ENCODE data around the gene PTPRT. TPM values are rescaled to one million over a fixed set of nuclear protein-coding genes. Genes with fewer than 3 reads are reported as not detected.

The PTPRT gene
- total RNA-seq, 1 experiment from 2014 or later, result 0.13 TPM

GRCh38 chr20:42267793-42268384, 921.8 kb downstream of the PTPRT start:
- no peak overlapping the region for H3K27ac ChIP-seq (ENCODE audit: insufficient read length, low read depth, low read length)
- no peaks in the 10 kb centered on the region for H3K27me3 ChIP-seq (ENCODE audit: insufficient read depth, low read length)
- no peak overlapping the region for H2BK15ac ChIP-seq (ENCODE audit: low read depth, low read length)
- no peaks in the 10 kb centered on the region for H3K23me2 ChIP-seq (ENCODE audit: insufficient read length, low read depth, low read length, poor library complexity, severe bottlenecking)
- H3K9ac ChIP-seq (ENCODE audit: extremely low read depth, insufficient read length, low read length), result no peak overlapping the region
- H2AK5ac ChIP-seq (ENCODE audit: insufficient read length, low read length), result no peak overlapping the region
- H2BK5ac ChIP-seq (ENCODE audit: insufficient read length, low read length), result no peak overlapping the region
- H3K14ac ChIP-seq (ENCODE audit: insufficient read depth, low read length), result no peak overlapping the region
- no peak overlapping the region for H2BK12ac ChIP-seq (ENCODE audit: insufficient read length, low read depth, low read length)
- no peak for TF ChIP-seq CTCF (conservative IDR thresholded peaks at IDR 0.05)
- H2BK20ac ChIP-seq (ENCODE audit: low read depth, low read length, poor library complexity, severe bottlenecking), result no peak overlapping the region
- H3K9me3 ChIP-seq (ENCODE audit: control insufficient read depth, low read depth, low read length), result no peaks in the 10 kb centered on the region
- no peak overlapping the region for H2BK120ac ChIP-seq (ENCODE audit: low read depth, low read length, poor library complexity, severe bottlenecking)
- no peaks in the 10 kb centered on the region for H3K36me3 Mint-ChIP-seq (ENCODE audit: insufficient read depth in 1 of 3, low read depth in 3 of 3)
- no peak overlapping the region for H3K23ac ChIP-seq (ENCODE audit: insufficient read length, low read depth, low read length)
- H3K4me1 Mint-ChIP-seq, result peaks cover 7 to 8% of the 10 kb centered on the region in 2 experiments
- no peak overlapping the region for H4K8ac ChIP-seq (replicated peaks; ENCODE audit: insufficient read length, low read depth, low read length)
- H4K5ac ChIP-seq (ENCODE audit: insufficient read length, low read depth, low read length), result no peak overlapping the region
- WGBS (ENCODE audit: extremely low coverage, insufficient read length, low lambda C conversion rate), result no CpG with 5 or more reads among the region's 4 CpGs
- no peak overlapping the region for H3K4me2 ChIP-seq (ENCODE audit: insufficient read depth, insufficient read length, low read length)
- no peak overlapping the region for H3T11ph ChIP-seq (ENCODE audit: low read length)
- DNase-seq, result no peak
- no peaks in the 10 kb centered on the region for H3K79me1 ChIP-seq (ENCODE audit: insufficient read depth, low read depth, low read length, poor library complexity, severe bottlenecking)
- no peaks in the 10 kb centered on the region for H3K79me2 ChIP-seq (ENCODE audit: insufficient read depth, low read length)
- no peak overlapping the region for H4K91ac ChIP-seq (ENCODE audit: insufficient read length, low read depth, low read length)
- H2AFZ ChIP-seq (ENCODE audit: low read length), result no peak overlapping the region
- peaks cover 2% of the 10 kb centered on the region for H4K20me1 ChIP-seq (ENCODE audit: control insufficient read depth, insufficient read depth, insufficient read length)
- no peaks in the 10 kb centered on the region for H3K4me1 ChIP-seq (ENCODE audit: insufficient read depth, low read length)
- H3K4ac ChIP-seq (ENCODE audit: low read depth, low read length), result no peak overlapping the region
- H3K9me3 Mint-ChIP-seq, result no peaks in the 10 kb centered on the region
- no peak overlapping the region for H3K27ac Mint-ChIP-seq
- peaks cover 1% of the 10 kb centered on the region for H3K27me3 Mint-ChIP-seq (ENCODE audit: low read depth)
- no peak overlapping the region for H3K4me3 Mint-ChIP-seq
- no peak overlapping the region for H3K18ac ChIP-seq (ENCODE audit: insufficient read length, low read depth, low read length)
- H3K56ac ChIP-seq (ENCODE audit: insufficient read length, low read depth, low read length), result no peak overlapping the region
